GM23338 (cell line): ENCODE data around the gene SLC6A12.

ENCODE experiments used
- CREB1 ChIP-seq: fragments of 250-450 bp; sonication (Bioruptor Pico); IDR thresholded peaks from 2 replicates; pipeline ENCODE4 v1.5.0; 2020; ENCODE audit warnings: low read depth, mild to moderate bottlenecking, moderate library complexity
- CTCF ChIP-seq, 2 experiments: fragments of 200-600 bp in 1 of 2; sonication (generic) in 1 of 2; conservative IDR thresholded peaks; 2 replicates each; pipeline versions ENCODE4 v1.5.1 to v1.6.1; 2016 to 2017; ENCODE audit warnings: antibody characterized with exemption in 2 of 2, low read depth in 2 of 2, mild to moderate bottlenecking in 2 of 2, moderate library complexity in 1 of 2
- ETS1 ChIP-seq: IDR thresholded peaks from 2 replicates; pipeline ENCODE4 v1.6.1; 2016; ENCODE audit warnings: antibody characterized with exemption
- EZH2 ChIP-seq: fragments of 200-600 bp; sonication (generic); IDR thresholded peaks from one replicate; pipeline ENCODE4 v1.8.0; 2017; ENCODE audit warnings: antibody characterized with exemption, mild to moderate bottlenecking, low read depth; ENCODE audit not compliant: unreplicated experiment
- EZH2phosphoT487 ChIP-seq: fragments of 200-600 bp; sonication (generic); IDR thresholded peaks from one replicate; pipeline ENCODE4 v1.8.1; 2018; ENCODE audit warnings: antibody characterized with exemption; ENCODE audit not compliant: unreplicated experiment
- JUNB ChIP-seq: IDR thresholded peaks from one replicate; pipeline ENCODE4 v1.6.1; 2016; ENCODE audit warnings: antibody characterized with exemption; ENCODE audit not compliant: unreplicated experiment
- POLR2AphosphoS5 ChIP-seq: IDR thresholded peaks from 2 replicates; pipeline ENCODE4 v1.6.1; 2016; ENCODE audit warnings: antibody characterized with exemption, low read depth
- REST ChIP-seq: IDR thresholded peaks from one replicate; pipeline ENCODE4 v1.6.1; 2018; ENCODE audit warnings: antibody characterized with exemption; ENCODE audit not compliant: unreplicated experiment
- STAT1 ChIP-seq: IDR thresholded peaks from one replicate; pipeline ENCODE4 v1.6.1; 2016; ENCODE audit warnings: antibody characterized with exemption; ENCODE audit not compliant: unreplicated experiment
- ZNF331 ChIP-seq: fragments of 250-450 bp; sonication (Bioruptor Pico); IDR thresholded peaks from 2 replicates; pipeline ENCODE4 v1.5.0; 2020; ENCODE audit warnings: low read depth, mild to moderate bottlenecking, moderate library complexity

- TF ChIP-seq EZH2phosphoT487 (no peak), ZNF331 (no peak), CTCF (conservative IDR thresholded peaks at IDR 0.05; ENCODE audit: low read depth in 2 of 2) (no peak), CREB1 (no peak), EZH2 (no peak), REST (no peak), POLR2AphosphoS5 (no peak), JUNB (no peak), STAT1 (no peak), ETS1 (no peak)
Observed at GRCh38 chr12:171743-172676, 41.9 kb downstream of the SLC6A12 start.
